Glomerular endothelial cell (primary cell): ENCODE measurements around the gene NDUFC2. TPM values are rescaled to one million over a fixed set of nuclear protein-coding genes. Genes with fewer than 3 reads are reported as not detected.
"Not testable (repeated sequence)": the region's sequence is repeated elsewhere in the genome, so short reads cannot be mapped to it uniquely, and the experiment has no call there.

Experiments
- DNase-seq: peaks from one replicate; pipeline ENCODE4 v3.0.0-alpha.2; 2011; ENCODE audit warnings: low read depth, low spot score; ENCODE audit errors: extremely low read depth
- total RNA-seq: library from RNA; depleted of rRNA; stranded (reverse); fragments of >200 nt; gene quantifications from 2 replicates; pipeline ENCODE4 v1.2.3, GENCODE V29; 2015

Gene NDUFC2
- total RNA-seq, 1 donor from 2014 or later = 82.0 TPM

GRCh38 chr11:78056093-78056492 lies 23.6 kb downstream of the NDUFC2 start:
- no peak for DNase-seq

DNA sequence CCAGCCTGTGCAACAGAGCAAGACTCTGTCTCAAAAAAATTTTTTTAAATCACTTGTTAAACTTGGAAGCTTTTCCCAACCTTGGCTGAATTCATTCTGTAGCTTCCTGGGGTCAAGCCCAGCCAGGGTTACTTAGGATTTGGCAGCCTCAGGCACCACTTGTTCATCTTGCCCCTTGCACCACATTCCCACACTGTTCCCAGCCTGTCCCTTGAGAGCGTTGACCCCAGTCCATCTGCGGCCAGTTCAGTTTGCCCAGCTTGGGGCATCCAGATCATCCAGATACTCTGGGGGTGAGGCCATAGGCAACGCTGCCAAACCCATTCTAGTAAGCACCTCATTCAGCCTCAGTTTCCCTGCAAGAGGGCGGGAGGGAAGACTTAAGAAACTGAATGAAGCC lies 24.7 kb downstream of the NDUFC2 start:
- no peak for DNase-seq

DNA sequence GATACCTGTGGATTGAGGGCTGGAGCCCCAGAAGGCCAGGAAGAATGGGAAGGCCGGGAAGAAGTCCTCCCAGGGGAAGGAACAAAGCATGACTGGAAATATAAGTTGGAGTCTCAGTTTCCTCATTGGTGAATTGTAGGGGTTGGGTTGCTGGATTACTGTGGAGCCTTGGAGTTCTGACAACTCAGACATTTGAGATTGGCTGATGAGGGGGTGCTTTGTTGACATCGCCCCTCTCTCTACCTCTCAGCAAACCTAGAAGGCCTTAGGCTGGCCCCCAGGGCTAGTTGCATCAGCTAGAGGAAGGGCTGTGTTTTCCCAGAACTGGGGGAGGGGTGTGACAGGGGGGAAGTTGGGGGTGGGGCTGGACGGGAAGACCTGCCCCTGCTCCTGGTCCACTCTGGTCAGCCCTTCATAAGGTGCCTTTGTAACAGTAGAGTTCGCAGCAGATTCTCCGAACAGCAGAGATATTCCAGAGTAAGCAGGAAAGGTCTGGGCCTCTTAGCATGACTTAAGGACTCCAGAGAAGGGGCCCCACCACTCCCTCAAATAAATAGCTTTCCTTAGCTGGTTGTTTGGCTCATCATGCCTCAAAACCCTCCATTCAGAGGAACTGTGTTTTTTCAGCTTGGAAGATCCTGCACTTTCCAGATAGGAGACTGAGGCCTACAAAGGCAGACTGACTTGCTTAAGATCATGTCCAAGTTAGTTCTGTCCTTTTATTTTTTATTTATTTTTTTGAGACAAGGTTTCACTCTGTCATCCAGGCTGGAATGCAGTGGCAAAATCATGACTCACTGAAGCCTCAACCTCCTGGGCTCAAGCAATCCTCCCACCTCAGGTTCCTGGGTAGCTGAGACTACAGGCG lies 28.5 kb downstream of the NDUFC2 start:
- DNase-seq = no peak

GRCh38 chr11:78049348-78049747 lies 30.3 kb downstream of the NDUFC2 start:
- no peak for DNase-seq

DNA sequence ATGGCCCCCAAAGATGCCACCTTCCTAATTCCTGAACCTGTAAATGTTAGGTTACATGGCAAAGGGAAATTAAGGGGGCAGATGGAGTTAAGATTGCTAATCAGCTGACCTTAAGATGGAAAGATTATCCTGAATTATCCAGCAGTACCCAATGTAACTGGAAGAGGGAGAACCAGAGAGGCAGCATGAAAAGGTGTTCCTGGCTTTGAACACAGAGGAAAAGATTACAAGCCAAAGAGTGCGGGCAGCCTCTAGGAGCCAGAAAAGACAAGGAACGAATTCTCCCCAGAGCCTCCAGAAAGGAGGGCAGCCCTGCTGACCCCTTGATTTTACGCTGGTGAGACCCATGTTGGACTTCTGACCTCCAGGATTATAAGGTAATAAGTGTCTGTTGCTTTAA lies 31.1 kb downstream of the NDUFC2 start:
- no peak for DNase-seq

GRCh38 chr11:78046486-78046854 lies 33.2 kb downstream of the NDUFC2 start:
- no peak for DNase-seq

GRCh38 chr11:78045851-78046485 lies 33.7 kb downstream of the NDUFC2 start:
- DNase-seq = no peak

- no peak for DNase-seq
Measured at GRCh38 chr11:78044706-78045105, 35.0 kb downstream of the NDUFC2 start.

- DNase-seq = no peak
Measured at GRCh38 chr11:78041843-78042440, 37.7 kb downstream of the NDUFC2 start.

DNA sequence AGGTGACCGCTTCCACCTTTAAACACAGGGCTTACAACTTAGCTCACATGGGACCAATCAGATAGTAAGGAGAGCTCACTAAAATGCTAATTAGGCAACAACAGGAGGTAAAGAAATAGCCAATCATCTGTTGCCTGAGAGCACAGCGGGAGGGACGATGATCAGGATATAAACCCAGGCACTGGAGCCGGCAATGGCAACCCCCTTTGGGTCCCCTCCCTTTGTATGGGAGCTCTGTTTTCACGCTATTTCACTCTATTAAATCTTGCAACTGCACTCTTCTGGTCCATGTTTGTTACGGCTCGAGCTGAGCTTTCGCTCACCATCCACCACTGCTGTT lies 38.3 kb downstream of the NDUFC2 start:
- DNase-seq = not testable (repeated sequence)

DNA sequence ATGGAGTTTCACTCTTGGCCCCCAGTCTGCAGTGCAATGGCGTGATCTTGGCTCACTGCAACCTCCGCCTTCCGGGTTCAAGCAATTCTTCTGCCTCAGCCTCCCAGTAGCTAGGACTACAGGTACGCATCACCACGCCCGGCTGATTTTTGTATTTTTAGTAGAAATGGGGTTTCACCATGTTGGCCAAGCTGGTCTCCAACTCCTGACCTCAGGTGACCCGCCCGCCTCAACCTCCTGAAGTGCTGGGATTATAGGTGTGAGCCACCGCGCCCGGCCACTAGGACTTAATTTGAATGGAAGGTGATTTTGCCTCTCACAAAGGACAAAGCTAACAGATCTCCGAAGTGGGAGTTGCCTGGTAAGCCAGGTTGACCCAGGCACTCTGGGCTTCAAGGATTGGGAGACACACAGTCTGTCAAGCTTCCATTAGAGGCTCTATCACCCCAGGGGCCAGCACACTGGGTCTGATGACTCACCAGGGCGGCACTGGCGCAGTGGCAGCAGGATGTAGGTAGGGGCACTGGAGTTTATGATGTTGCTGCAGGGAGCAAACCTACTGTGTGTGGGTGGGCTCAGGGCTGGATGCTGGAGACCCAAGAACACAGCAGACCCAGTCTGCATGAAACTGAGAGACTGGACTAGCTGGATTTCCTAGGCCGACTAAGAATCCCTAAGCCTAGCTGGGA lies 38.8 kb downstream of the NDUFC2 start:
- DNase-seq = no peak

DNA sequence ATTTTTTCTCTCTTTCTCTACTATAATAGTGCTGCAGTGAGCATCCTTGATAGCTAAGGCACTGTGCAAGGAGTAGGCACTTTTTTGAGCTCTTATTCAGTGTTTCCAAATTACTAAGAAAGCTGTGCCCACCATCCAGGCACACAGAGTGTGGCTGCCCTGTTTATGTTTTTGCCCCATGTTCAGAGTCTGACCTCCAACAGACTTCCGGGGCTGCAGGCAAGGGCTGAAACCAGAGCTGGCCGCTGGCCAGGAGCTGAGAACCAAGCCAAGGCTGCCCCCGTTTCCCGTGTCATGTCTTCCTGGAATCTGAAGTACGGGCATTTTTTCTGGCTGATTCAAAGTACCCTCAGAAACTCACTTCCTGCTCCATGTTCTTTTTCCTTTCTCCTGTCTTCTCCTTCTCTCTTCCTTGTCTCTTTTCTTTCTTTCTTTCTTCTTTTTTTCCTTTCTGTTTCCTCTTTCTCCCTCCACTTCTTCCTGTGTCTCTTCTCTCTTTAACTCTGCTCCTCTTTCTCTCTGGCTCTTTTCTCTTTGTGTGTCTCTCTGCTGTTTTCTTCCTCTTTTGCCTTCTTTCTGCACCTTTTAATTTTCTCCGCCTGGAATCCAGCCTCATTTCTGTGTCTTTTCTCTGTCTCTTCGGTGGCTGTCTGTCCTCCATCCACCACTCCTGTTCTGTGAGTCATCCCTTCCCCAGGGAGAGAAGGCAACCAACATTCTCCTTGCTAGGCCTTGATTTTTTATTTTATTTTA lies 39.6 kb downstream of the NDUFC2 start:
- no peak for DNase-seq

GRCh38 chr11:78039391-78039918 lies 40.2 kb downstream of the NDUFC2 start:
- DNase-seq = no peak

- no peak for DNase-seq
Measured at GRCh38 chr11:78038697-78039313, 40.9 kb downstream of the NDUFC2 start.

DNA sequence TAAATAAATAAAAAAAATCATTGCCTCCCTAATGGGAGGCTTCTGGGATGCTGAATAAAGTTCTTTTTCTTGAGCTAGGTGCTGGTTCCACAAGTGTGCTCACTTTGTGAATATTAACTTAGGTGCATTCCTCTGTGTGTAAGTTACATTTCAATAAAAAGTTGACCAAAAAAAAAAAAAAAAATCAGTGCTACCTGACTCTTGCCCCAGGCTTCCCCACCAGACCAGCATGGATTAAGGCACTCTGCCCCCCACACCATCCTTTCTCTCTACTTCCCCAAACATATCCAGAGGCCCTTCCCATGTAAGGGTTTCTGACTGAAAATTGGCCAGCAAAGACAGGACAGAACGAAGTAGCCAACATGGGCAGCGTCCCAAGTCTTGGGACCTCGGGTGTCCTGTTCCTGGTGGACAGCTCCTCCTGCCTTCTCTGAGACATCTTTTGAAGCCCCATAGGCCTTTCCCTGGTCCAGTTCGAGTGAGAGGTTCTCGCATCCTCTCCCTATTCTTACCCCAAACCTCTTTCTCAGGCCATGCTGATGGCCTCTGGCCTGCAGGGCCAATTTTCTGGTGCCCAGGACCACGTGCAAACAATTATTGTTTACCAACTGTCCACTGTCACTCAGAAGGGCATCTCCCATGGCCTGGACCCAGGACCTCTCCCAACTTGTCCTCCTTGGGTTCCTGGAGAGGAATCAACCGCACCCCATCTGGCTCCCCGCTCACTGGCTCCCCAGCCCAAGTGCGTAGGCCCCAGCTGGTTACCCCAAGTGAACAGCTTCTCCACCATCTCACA lies 41.6 kb downstream of the NDUFC2 start:
- DNase-seq = no peak

GRCh38 chr11:78037056-78037455 lies 42.6 kb downstream of the NDUFC2 start:
- DNase-seq = no peak

- no peak for DNase-seq
Measured at GRCh38 chr11:78036313-78036712, 43.3 kb downstream of the NDUFC2 start.

DNA sequence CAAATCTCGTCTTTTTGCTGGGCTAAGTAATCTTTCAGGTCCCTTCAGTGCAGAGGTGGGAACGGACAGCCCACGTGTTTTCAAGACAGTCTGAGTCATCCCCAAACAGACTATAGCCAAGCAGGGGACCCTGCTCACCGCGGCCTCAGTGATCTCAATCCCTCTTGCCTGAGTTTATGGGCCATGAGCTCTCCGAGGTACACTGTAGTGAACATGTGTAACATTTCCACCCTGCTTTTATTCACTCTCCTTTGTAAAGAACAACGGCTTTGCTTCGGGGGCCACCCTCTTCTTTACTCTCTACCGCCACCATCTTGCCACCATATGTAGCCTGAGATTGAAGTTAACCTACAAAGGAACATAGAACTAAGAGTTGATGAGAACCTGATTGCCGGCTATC lies 45.0 kb downstream of the NDUFC2 start:
- DNase-seq = no peak

DNA sequence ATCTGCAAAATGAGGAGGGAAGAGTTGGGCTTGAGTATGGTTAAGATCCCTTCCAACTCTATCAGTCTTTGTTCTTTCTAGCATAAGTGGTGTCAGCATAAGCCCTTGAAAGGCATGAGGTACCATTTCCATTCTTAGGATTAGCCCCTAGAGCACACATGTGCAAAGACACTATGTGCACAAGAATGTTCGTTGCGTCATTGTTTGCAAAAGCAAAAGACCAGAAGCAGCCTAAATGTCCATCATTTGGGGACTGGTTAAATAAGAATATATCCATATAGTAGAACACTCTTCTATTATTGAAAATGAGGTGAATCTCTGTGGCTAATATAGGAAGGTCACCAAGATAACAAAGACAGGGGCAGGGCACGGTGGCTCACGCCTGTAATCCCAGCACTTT lies 46.6 kb downstream of the NDUFC2 start:
- DNase-seq = no peak
